Kidney (tissue), 14 donors: ENCODE results near the gene CCDC88B. TPM values are rescaled to one million over a fixed set of nuclear protein-coding genes. Genes with fewer than 3 reads are reported as not detected.

Source experiments
- DNase-seq, 5 donors: peaks; one replicate each; pipeline ENCODE4 v3.0.0-alpha.2; 2013 to 2020
- FAIRE-seq: peaks from 2 replicates; lab custom pipeline; 2012; peaks lifted over from hg19 to GRCh38; lab: Jason Lieb, UNC
- H3K27ac ChIP-seq, 2 donors: one replicate each; pipeline ENCODE4 v1.7.0; 2013; ENCODE audit warnings: low read depth in 2 of 2, low read length in 2 of 2, inconsistent platforms in 1 of 2
- H3K27me3 ChIP-seq: one replicate; pipeline ENCODE4 v1.7.1; 2013; ENCODE audit warnings: low read length, inconsistent platforms; ENCODE audit not compliant: control insufficient read depth, insufficient read depth
- H3K36me3 ChIP-seq, 3 donors: one replicate each; pipeline versions ENCODE4 v1.7.0 to v1.7.1; 2013; ENCODE audit warnings: low read length in 3 of 3, control low read depth in 1 of 3, inconsistent platforms in 1 of 3; ENCODE audit not compliant: insufficient read depth in 3 of 3, control insufficient read depth in 2 of 3
- H3K4me1 ChIP-seq, 3 donors: one replicate each; pipeline versions ENCODE4 v1.7.0 to v1.7.1; 2013; ENCODE audit warnings: low read length in 3 of 3, inconsistent platforms in 1 of 3, low read depth in 1 of 3; ENCODE audit not compliant: control insufficient read depth in 2 of 3, insufficient read depth in 2 of 3
- H3K4me3 ChIP-seq, 3 donors: one replicate each; pipeline versions ENCODE4 v1.7.0 to v1.8.1; 2013; ENCODE audit warnings: low read length in 3 of 3, control low read depth in 1 of 3, inconsistent platforms in 1 of 3
- H3K9ac ChIP-seq, 3 donors: one replicate each; pipeline versions ENCODE4 v1.7.0 to v1.7.1; 2013; ENCODE audit warnings: low read length in 3 of 3, control low read depth in 1 of 3, inconsistent platforms in 1 of 3
- H3K9me3 ChIP-seq, 3 donors: one replicate each; pipeline versions ENCODE4 v1.7.0 to v1.7.1; 2013; ENCODE audit warnings: low read length in 3 of 3, control low read depth in 1 of 3, inconsistent platforms in 1 of 3; ENCODE audit not compliant: control insufficient read depth in 2 of 3, insufficient read depth in 1 of 3
- CTCF ChIP-seq: IDR thresholded peaks from 3 replicates; pipeline ENCODE4 v1.5.1; 2012; ENCODE audit warnings: mild to moderate bottlenecking, moderate library complexity, borderline replicate concordance; ENCODE audit not compliant: insufficient read depth; ENCODE audit errors: extremely low read depth
- intact Hi-C: fragments of 100-400 bp; cut with DNase I; formaldehyde crosslinking; loops from one replicate; pipeline ENCODE4 v1.11.1; 2022
- polyA plus RNA-seq: library from polyadenylated mRNA; stranded (reverse); fragments of 350-450 nt; fragmentation: Illumina TruSeq; extraction: RNeasy Lipid Tissue Mini Kit (QIAGEN cat#74804); gene quantifications from one replicate; pipeline ENCODE4 v1.2.3, GENCODE V29; 2014; ENCODE audit warnings: low read depth, low replicate concordance; ENCODE audit not compliant: insufficient read depth
- total RNA-seq: library from RNA; stranded (reverse); fragmentation: NEBNext Ultra II Directional; extraction: Animal tissue kit (Norgen Biotek cat#: 25700); gene quantifications from one replicate; pipeline ENCODE4 v1.2.1, GENCODE V29; 2021
- donor health status: control.
- donor health status: control.
- donor health status: control.
- donor health status: control.
- donor health status: control.
- donor health status: DM: yes; HTN: yes; CAD: no.
- donor health status: Normal renal cell carcinoma (clear cell type).

CCDC88B gene
- total and polyA plus RNA-seq, 2 donors from 2014 or later: 10.0 to 13.3 TPM

GRCh38 chr11:64294774-64295173 lies 45.2 kb upstream of the CCDC88B start:
- Histone ChIP-seq H3K9ac (no peak overlapping the region), H3K36me3 (no peaks in the 10 kb centered on the region), H3K4me1 (peaks cover 0 to 11% (median 0%) of the 10 kb centered on the region in 3 donors), H3K27me3 (peaks cover 47% of the 10 kb centered on the region), H3K9me3 (no peaks in the 10 kb centered on the region), H3K27ac (no peak overlapping the region), H3K4me3 (no peak overlapping the region)
- no peak for DNase-seq
- intact Hi-C loops: no loop called here
- no peak for FAIRE-seq
- no peak for TF ChIP-seq CTCF

- FAIRE-seq (no peak), DNase-seq (no peak)
- no peaks in the 10 kb centered on the region for H3K9me3 ChIP-seq
- intact Hi-C loops: no loop called here
- no peak for TF ChIP-seq CTCF
- H3K9ac ChIP-seq: no peak overlapping the region
- H3K27me3 ChIP-seq: peaks cover 45% of the 10 kb centered on the region
- H3K4me1 ChIP-seq: peaks cover 0 to 20% (median 0%) of the 10 kb centered on the region in 3 donors
- H3K4me3 ChIP-seq: no peak overlapping the region
- no peak overlapping the region for H3K27ac ChIP-seq
- no peaks in the 10 kb centered on the region for H3K36me3 ChIP-seq
These were observed 44.2 kb upstream of the CCDC88B start for GRCh38 chr11:64295760-64296159.

- DNase-seq (no peak), FAIRE-seq (no peak)
- TF ChIP-seq CTCF: no peak
- no peak overlapping the region for H3K27ac ChIP-seq
- no peak overlapping the region for H3K4me3 ChIP-seq
- H3K9me3 ChIP-seq: no peaks in the 10 kb centered on the region
- no peaks in the 10 kb centered on the region for H3K36me3 ChIP-seq
- H3K9ac ChIP-seq: no peak overlapping the region
- peaks cover 43% of the 10 kb centered on the region for H3K27me3 ChIP-seq
- H3K4me1 ChIP-seq: peaks cover 0 to 22% (median 0%) of the 10 kb centered on the region in 3 donors
- intact Hi-C loops: no loop called here
These were observed 43.8 kb upstream of the CCDC88B start for GRCh38 chr11:64296236-64296635.
